Stomach (tissue), 4 donors: ENCODE data around the gene VASH1.

Experiments
- CTCF ChIP-seq, 7 experiments: fragments of 450-650 bp in 4 of 7; fragments of 200-600 bp in 3 of 7; sonication (generic) in 3 of 7; IDR thresholded peaks; one replicate each; pipeline ENCODE4 v1.5.1; 2016 to 2019; ENCODE audit warnings: antibody characterized with exemption in 7 of 7, control low read depth in 2 of 7, mild to moderate bottlenecking in 1 of 7
- POLR2A ChIP-seq, 4 donors: fragments of 450-650 bp; IDR thresholded peaks; one replicate each; pipeline ENCODE4 v1.6.1; 2016; ENCODE audit warnings: antibody characterized with exemption in 4 of 4, control low read depth in 2 of 4, mild to moderate bottlenecking in 1 of 4, moderate library complexity in 1 of 4
- POLR2AphosphoS5 ChIP-seq, 3 donors: sonication (generic); formaldehyde crosslinking; IDR thresholded peaks; one replicate each; pipeline ENCODE4 v1.6.1; 2016; ENCODE audit warnings: antibody characterized with exemption in 3 of 3

DNA sequence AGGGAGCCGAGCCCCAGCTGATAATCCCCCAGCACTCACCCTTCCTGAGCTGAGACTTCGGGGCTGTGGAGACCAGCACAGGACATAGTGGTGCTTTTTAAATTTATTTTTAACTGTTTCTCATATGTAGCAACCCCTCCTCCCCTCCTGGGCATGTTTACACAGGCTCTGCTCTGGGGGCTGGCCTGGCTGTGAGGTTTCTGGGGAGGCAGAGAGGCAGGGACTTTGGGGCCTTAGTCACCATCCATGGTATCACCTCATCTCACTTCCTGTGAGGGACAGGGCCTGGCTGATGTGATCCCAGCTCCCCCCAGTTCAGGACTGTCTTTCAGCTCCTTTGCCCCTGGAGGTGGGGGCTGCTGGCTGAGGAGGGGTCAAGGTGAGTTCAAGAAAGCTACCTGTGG is 20.4 kb downstream of the VASH1 start:
- no peak for TF ChIP-seq CTCF (IDR thresholded peaks at IDR 0.05)
- TF ChIP-seq POLR2A (IDR thresholded peaks at IDR 0.05) = no peak
- no peak for TF ChIP-seq POLR2AphosphoS5 (IDR thresholded peaks at IDR 0.05)
